NCI-H526 treated with DMSO at 0.1 percent for 48 hours (cell line): Measurements from ENCODE around the gene IFITM2.
"Not testable (repeated sequence)": the region's sequence is repeated elsewhere in the genome, so short reads cannot be mapped to it uniquely, and the experiment has no call there.

Experiments used
- DNase-seq: peaks from one replicate; lab custom pipeline; 2025; lab: John Stamatoyannopoulos, UW

The IFITM2 gene

DNA sequence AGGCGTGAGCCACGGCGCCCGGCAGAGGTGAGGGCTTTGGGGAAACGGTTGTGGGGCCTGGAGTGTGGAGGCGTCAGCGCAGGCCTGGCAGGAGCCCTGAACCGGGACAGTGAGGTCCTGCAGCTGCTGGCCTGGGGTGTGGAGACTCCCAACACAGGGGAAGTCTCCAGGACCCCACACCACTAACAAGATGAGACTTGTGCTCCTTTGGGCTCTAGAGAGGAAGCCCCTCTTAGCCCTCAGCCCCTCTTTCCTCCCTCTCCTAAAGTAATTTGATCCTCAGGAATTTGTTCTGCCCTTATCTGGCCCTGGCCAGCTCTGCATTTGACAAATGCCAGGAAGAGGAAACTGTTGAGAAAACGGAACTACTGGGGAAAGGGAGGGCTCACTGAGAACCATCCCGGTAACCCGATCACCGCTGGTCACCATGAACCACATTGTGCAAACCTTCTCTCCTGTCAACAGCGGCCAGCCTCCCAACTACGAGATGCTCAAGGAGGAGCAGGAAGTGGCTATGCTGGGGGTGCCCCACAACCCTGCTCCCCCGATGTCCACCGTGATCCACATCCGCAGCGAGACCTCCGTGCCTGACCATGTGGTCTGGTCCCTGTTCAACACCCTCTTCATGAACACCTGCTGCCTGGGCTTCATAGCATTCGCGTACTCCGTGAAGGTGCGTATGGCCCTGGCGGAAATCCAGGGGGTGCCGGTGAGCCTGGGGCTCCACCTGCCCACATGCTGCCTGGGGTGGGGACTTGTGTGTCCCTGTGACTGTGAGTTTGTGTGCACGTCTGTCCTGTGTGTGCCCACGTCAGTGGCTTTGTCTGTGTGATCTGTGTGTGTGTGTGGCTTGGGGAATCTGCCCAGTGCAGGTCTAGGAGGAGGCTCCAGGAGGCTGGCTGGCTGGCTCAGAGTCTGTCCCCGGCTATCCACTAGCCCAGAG lies at the start of gene IFITM2:
Gene IFITM2 (plus strand): TSS at position 51 of the 943 bp plus-strand sequence. CDS start 377 bp downstream, at position 428.
- DNase-seq = not testable (repeated sequence)

- DNase-seq = no peak
Observed at GRCh38 chr11:259413-259812, 48.2 kb upstream of the IFITM2 start.

GRCh38 chr11:261624-262023 lies 46.0 kb upstream of the IFITM2 start:
- DNase-seq = no peak

DNA sequence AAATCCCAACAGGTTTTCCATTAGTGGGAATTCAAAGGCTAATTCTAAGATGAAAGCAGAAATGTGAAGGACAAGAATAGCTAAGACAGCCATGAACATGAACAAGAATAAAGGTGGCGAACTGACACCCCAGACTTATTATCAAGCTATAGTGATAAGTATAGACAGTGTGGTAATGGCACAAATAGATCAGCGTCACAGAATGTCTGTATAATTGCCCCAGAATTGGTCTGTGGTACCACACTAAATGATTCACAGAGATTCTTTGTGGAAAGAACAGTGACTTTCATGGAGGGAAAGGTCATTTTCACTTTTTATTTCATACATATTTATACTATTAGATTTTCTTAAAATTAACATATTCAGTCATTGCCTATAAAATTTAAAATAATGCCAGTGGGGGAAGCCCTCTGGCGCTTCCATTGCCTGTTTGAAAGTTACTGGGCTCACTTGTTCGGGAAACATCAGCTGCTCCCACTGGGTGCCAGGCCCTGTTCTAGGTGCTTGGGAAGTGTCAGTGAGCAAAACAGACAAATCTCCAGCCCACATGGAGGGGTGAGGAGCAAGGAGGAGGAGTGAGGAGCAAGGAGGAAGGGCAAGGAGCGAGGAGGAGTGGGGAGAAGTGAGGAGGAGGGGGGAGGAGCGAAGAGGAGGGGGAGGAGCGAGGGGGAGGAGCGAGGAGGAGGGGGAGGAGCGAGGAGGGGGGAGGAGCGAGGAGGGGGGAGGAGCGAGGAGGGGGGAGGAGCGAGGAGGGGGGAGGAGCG lies 40.8 kb upstream of the IFITM2 start:
- no peak for DNase-seq

GRCh38 chr11:267491-267994 lies 40.1 kb upstream of the IFITM2 start:
- DNase-seq = no peak

GRCh38 chr11:268716-269145 lies 38.9 kb upstream of the IFITM2 start:
- not testable (repeated sequence) for DNase-seq

GRCh38 chr11:269146-269890 lies 38.3 kb upstream of the IFITM2 start:
- no peak for DNase-seq

GRCh38 chr11:270451-271318 lies 36.9 kb upstream of the IFITM2 start:
- DNase-seq = no peak

DNA sequence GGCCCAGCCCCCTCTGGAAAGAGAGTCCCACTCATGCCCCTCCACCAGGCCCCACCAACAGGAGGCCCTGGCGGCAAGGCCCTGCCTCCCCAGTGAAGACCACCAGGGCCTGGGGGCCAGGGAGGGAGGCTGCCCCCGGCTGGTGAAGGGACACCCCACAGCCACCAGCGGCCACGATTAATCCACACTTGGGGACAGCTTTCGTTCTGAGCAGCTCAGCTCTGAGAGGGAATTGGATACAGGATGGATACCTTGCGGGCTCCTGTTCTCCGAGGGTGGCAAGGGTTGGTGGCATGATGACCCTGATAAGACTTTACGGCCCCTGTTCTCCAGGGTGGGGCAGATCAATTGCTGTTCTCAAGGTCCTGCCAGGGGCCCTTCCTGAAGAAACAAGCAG lies 36.3 kb upstream of the IFITM2 start:
- no peak for DNase-seq

- DNase-seq = no peak
Observed at GRCh38 chr11:272195-272930, 35.3 kb upstream of the IFITM2 start.

DNA sequence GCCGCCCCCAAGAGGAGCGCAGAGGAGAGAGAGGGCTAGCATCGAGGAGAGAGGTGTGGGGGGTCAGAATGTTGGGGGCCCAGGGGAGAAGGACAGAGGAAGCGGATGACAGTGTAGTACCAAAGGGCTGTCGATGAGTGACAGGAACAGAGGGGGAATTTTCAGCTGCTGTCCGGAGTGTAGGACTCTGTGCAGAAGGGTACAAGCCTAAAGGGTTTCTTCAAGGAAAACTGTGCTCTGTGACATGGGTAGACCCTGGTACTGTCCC lies 34.8 kb upstream of the IFITM2 start:
- DNase-seq = no peak

DNA sequence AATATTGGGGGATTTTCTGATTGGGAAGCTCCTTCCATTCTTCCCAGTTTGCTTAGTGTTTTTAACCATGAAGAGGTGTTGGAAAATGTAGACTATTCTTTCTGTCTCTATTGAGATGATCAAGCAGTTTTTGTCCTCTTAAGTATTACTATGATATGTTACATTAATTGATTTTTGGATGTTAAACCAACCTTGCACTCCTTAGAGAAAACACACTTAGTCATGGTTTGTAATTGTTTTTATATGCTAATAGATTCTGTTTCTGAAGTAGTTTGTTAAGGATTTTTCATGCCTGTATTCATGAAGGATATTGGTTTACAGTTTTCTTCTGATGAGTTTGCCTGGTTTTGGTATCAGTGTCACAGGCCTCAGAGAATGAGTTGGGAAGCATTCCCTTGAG lies 31.4 kb upstream of the IFITM2 start:
- no peak for DNase-seq

DNA sequence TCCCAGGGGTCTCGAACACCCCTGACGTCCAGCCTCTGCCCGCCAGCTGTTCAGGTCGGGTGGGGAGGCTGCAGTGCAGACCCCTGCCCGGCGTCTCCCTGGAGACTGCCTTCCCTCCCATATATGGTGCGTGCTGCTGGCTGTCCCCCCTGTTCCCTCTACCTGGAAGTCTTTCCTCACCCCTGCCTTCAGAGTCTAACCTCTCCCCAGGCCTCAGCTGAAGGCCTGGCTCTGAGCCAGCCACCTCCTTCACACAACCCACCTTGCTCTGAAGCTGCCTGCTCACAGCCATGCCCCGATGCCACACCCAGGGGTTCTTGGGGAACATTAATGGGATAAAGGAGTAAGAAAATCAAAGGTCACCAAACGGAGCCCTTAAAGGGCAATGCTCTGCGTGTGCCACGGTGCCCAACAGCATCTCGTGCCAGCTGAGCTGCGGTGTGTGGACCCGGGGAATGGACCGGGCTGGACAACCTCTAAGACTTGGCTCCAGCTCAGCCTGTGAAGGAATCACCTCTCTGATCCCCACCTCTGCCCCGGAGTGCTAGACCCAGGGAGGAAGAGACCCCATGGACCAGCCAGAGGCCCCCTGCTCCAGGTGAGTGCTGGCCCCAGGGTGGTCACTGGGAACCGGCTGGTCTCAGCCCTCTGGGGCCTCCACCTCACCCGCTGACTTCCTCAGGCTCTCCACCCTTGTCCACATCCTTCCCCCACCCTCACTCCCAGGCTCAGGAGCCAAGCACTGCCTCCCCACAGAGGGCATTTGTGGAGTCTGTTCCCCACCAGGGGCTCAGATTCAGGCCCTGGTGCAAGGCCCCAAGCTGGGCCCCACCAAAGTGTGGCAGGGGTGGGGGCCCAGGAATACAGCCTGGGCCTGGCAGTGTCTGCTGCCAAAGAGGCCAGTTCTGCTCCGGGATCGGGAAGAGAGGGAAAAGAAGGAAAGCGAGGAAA lies 29.3 kb upstream of the IFITM2 start, which contains the start of gene NLRP6:
Gene NLRP6 (plus strand): TSS at position 407 of the 951 bp plus-strand sequence. CDS start 163 bp downstream, at position 570.
- DNase-seq = no peak

DNA sequence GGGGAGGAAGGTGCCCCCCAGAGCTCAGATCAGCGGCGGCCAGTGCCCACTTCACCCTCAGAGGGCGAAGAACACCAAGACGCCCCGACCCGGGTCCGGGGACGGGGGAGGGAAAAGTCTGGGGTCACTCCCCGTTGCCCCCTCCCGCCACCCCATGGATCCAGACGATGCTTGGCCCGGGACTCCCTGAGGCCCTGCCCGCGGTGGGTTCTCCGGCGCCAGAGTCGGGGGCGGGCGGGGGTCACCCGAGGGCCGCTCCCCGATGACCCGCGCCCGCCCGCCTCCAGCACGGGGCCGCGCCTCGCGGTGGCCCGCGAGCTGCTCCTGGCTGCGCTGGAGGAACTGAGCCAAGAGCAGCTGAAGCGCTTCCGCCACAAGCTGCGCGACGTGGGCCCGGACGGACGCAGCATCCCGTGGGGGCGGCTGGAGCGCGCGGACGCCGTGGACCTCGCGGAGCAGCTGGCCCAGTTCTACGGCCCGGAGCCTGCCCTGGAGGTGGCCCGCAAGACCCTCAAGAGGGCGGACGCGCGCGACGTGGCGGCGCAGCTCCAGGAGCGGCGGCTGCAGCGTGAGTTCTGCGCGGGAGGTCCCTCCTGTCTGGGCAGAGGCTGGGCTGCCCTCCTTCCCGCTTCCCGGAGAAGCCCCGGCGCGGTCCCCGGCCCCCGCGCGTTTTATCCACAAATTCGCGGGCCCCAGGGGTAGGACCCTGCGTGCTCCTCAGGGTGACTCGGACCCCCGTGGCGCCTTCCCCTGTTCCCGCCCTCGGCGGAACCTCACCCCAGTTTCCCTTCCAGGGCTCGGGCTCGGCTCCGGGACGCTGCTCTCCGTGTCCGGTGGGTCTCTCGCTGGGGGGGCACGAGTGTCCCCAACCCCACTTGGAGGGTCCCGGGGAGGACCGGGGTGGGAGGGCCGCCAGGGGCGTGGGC lies 28.3 kb upstream of the IFITM2 start:
- no peak for DNase-seq

- no peak for DNase-seq
Observed at GRCh38 chr11:279966-280705, 27.5 kb upstream of the IFITM2 start.

GRCh38 chr11:280706-281485 lies 26.7 kb upstream of the IFITM2 start:
- no peak for DNase-seq
